Measurements from ENCODE around the gene TMPRSS11D.

TMPRSS11D gene

GRCh38 chr4:67885762-67886161, 2.0 kb upstream of the TMPRSS11D start:
- DNase-seq (ENCODE audit: low spot score) = no peak

GRCh38 chr4:67884701-67885100, 899 bp upstream of the TMPRSS11D start:
- DNase-seq (ENCODE audit: low spot score) = no peak

- no peak for DNase-seq (ENCODE audit: low spot score)
Measured at GRCh38 chr4:67883458-67883857, 344 bp downstream of the TMPRSS11D start.

GRCh38 chr4:67880866-67881610, 2.8 kb downstream of the TMPRSS11D start:
- no peak for DNase-seq (ENCODE audit: low spot score)

GRCh38 chr4:67879486-67879885, 4.3 kb downstream of the TMPRSS11D start:
- no peak for DNase-seq (ENCODE audit: low spot score)

GRCh38 chr4:67877086-67877485, 6.7 kb downstream of the TMPRSS11D start:
- DNase-seq (ENCODE audit: low spot score) = no peak

GRCh38 chr4:67874986-67875385, 8.8 kb downstream of the TMPRSS11D start:
- no peak for DNase-seq (ENCODE audit: low spot score)

- no peak for DNase-seq (ENCODE audit: low spot score)
Measured at GRCh38 chr4:67873116-67873515, 10.7 kb downstream of the TMPRSS11D start.

- DNase-seq (ENCODE audit: low spot score) = no peak
Measured at GRCh38 chr4:67871867-67872266, 11.9 kb downstream of the TMPRSS11D start.

GRCh38 chr4:67869580-67870190, 14.1 kb downstream of the TMPRSS11D start:
- no peak for DNase-seq (ENCODE audit: low spot score)

GRCh38 chr4:67861513-67861912, 22.3 kb downstream of the TMPRSS11D start:
- DNase-seq (ENCODE audit: low spot score) = no peak

- DNase-seq (ENCODE audit: low spot score) = no peak
Measured at GRCh38 chr4:67853336-67853735, 30.5 kb downstream of the TMPRSS11D start.

- no peak for DNase-seq (ENCODE audit: low spot score)
Measured at GRCh38 chr4:67820903-67821302, 62.9 kb downstream of the TMPRSS11D start.

GRCh38 chr4:67810011-67810410, 73.8 kb downstream of the TMPRSS11D start:
- no peak for DNase-seq (ENCODE audit: low spot score)

GRCh38 chr4:67809502-67809901, 74.3 kb downstream of the TMPRSS11D start:
- DNase-seq (ENCODE audit: low spot score) = no peak

GRCh38 chr4:67796810-67797209, 87.0 kb downstream of the TMPRSS11D start:
- no peak for DNase-seq (ENCODE audit: low spot score)

GRCh38 chr4:67790721-67791120, 93.1 kb downstream of the TMPRSS11D start:
- DNase-seq (ENCODE audit: low spot score) = no peak

- no peak for DNase-seq (ENCODE audit: low spot score)
Measured at GRCh38 chr4:67787311-67787710, 96.5 kb downstream of the TMPRSS11D start.

- DNase-seq (ENCODE audit: low spot score) = no peak
Measured at GRCh38 chr4:67785528-67785927, 98.3 kb downstream of the TMPRSS11D start.

- no peak for DNase-seq (ENCODE audit: low spot score)
Measured at GRCh38 chr4:67779631-67780030, 104.2 kb downstream of the TMPRSS11D start.

GRCh38 chr4:67776746-67777145, 107.1 kb downstream of the TMPRSS11D start:
- no peak for DNase-seq (ENCODE audit: low spot score)
